NK-92 (cell line): ENCODE measurements around the gene SIGLEC9.
"Not testable (repeated sequence)": the region's sequence is repeated elsewhere in the genome, so short reads cannot be mapped to it uniquely, and the experiment has no call there.

Experiments used
- DNase-seq: peaks from one replicate; lab custom pipeline; 2025; ENCODE audit not compliant: unreplicated experiment; lab: John Stamatoyannopoulos, UW

The SIGLEC9 gene

GRCh38 chr19:51142809-51143475, 18.2 kb downstream of the SIGLEC9 start:
- not testable (repeated sequence) for DNase-seq

DNA sequence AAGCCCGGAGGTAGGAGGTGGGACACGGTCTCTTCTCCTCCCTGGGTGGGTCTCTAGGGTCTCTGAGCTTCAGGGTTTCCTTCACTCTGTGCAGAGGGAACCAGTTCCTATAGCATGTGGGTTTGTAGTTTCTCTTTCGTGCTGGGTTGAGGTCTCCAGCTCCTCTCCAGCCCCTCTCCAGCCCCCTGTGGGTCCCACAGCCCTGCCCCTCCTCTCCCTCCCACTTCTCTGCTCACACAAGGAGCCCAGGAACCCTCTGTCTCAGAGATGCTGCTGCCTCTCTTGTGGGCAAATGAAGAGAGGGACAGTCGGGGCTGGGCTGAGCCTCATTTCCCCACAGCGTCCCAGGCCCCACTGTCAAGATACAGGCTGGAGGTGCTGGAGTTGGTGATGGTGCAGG, 18.8 kb downstream of the SIGLEC9 start:
- DNase-seq: no peak

GRCh38 chr19:51144482-51145045, 19.9 kb downstream of the SIGLEC9 start:
- DNase-seq: no peak

- no peak for DNase-seq
Observed at GRCh38 chr19:51145916-51146493, 21.3 kb downstream of the SIGLEC9 start.

GRCh38 chr19:51146751-51147150, 22.0 kb downstream of the SIGLEC9 start:
- DNase-seq: no peak

DNA sequence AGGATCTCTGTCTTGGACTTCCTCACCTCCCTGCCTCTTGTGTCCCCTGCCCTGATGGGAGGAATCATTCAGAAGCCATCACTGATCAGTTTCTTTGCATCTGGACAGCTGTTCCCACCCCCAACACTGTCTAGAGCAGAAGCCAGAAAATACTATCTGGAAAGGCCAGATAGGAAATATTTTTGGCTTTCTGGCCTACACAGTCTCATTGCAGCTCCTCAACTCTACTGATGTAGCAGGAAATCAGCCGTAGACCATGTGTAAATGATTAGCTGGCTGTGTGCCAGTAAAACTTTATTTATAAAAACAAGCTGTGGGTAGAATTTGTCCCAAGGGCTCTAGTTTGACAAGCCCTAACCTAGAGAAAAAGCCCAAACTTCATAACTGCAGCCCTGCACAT, 23.0 kb downstream of the SIGLEC9 start:
- DNase-seq: no peak

DNA sequence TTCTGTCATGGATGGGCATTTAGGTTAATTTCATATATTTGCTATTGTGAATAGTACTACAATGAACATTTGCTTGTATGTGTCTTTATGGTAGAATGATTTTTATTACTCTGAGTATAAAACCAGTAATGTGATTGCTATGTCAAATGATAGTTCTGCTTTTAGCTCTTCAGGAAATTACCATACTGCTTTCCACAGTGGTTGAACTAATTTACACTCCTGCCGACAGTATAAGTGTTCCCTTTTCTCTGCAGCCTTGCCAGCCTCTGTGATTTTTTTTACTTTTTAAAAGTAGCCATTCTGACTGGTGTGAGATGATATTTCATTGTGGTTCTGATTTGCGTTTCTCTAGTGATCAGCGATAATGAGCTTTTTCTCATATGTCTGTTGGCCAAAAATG, 23.9 kb downstream of the SIGLEC9 start:
- DNase-seq: no peak

- DNase-seq: no peak
Observed at GRCh38 chr19:51150627-51151026, 25.9 kb downstream of the SIGLEC9 start.

DNA sequence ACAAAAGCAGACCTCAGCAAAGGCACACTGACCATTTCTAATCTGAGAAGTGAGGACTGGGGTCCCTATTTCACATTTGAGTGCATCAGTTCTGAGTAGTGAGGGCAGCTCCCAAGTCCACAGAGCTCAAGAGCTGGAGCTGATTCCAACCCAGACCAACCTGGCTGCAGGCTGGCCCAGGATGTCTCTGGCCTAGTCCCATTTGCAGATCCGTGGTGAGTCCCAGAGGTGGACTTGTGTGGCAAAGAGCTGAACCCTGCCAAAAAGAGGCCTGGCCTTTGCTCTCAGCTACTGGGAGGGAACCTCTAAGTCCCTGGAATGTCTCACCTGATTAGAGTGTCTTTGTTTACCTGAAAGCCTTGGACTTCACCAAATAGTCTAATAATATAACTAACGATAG, 32.0 kb downstream of the SIGLEC9 start:
- no peak for DNase-seq

DNA sequence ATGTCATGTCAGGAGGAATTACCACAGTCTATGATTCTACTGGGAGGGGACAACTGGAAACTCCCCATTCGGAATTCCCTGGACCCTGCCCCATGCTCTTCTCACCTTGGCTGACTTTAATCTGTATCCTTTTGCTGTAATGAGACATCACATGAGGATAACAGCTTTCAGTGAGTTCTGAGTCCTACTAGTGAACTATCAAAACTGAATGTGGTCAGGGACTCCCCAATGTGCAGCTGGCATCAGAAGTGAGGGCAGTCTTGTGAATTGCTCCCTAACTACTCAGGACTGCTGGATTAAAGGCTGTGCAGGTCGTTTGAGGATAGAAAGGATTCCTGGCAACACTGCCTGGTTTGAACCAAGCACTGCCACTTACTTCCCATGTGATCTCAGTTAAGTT, 32.6 kb downstream of the SIGLEC9 start:
- no peak for DNase-seq

GRCh38 chr19:51158474-51159129, 33.9 kb downstream of the SIGLEC9 start:
- no peak for DNase-seq

DNA sequence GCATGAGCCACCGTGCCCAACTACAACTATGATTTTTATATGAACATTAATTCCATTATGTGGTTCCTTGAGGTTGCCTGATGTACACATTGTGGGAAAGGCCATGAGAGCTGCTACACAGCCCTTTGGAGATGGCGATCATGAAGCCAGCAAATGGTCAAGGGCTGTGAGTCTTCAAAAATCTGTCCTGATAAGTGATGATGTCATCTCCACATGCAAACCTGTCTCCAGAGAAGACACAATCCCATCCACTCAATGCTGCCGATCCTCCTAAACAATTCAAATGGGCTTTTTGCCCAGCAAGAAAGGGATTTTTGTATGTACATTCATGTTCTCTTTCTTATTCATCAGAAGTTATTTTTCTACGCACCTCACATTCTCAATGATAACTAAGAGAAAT, 35.0 kb downstream of the SIGLEC9 start:
- DNase-seq: no peak

GRCh38 chr19:51161266-51161665, 36.6 kb downstream of the SIGLEC9 start:
- DNase-seq: no peak

GRCh38 chr19:51161867-51162496, 37.3 kb downstream of the SIGLEC9 start:
- no peak for DNase-seq

DNA sequence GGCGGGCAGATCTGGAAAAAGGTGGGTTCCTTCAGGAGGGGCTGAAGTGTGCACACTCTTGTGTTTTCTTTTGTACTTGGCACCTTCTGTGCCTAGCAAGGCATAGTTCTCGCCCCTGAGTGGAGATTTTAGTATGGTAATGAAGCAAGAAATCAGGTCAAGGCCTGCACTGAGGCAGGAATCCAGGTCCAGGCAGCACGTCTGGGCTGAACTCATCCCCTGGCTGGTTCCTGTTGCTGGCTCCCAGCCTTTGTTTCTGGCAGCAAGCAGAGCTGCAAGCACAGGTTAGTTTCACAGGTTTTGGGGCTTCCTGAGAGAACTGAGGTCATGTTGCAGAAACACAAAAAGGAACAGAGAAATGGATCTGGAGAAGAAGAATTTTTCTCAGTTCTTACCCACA, 38.6 kb downstream of the SIGLEC9 start:
- no peak for DNase-seq

DNA sequence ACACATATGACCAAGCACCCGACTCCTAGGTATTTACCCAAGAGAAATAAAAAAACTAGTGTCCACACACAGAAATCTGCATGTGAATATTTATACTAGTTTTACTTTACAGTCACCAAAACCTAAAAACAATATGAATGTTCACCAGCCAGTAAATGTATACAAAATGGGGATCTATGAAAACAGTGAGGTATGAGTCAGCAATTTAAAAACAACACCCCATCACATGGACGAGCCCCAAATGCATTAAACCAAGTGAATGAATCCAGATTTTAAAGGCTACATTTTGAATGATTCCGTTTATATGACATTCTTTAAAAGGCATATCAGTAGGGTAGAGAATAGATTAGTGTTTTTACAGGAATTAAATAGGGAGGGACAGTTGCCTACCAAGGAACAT, 39.5 kb downstream of the SIGLEC9 start:
- DNase-seq: no peak

DNA sequence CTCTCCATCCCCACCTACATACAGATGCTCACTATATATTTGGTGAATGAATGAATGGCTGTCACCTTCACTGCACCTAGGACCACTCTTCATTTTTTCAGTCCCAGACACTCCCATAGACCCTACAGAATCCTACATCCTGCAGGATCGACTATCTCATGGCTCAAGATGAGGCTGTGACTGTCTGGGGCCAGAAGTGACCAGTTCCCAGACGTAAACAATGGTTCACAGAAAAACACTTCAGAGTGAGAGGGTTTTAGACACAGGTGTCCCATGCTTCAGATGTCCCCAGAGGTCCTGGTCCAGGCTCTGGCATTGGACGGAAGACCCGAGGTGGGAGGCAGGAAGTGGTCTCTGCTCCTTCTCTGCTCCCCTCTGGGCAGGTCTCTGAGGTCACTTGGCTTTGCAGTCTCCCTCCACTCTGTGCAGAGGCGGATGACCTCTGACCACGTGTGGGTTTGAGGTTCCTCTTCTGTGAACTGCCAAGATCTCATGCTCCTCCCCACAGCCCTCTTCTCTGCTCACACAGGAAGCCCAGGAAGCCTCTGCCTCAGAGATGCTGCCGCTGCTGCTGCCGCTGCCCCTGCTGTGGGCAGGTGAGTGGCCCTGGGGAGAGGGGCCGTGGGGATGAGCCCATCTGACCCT, 42.3 kb downstream of the SIGLEC9 start:
- DNase-seq: no peak

GRCh38 chr19:51168564-51169282, 44.0 kb downstream of the SIGLEC9 start:
- DNase-seq: no peak

GRCh38 chr19:51169283-51169918, 44.7 kb downstream of the SIGLEC9 start:
- not testable (repeated sequence) for DNase-seq

DNA sequence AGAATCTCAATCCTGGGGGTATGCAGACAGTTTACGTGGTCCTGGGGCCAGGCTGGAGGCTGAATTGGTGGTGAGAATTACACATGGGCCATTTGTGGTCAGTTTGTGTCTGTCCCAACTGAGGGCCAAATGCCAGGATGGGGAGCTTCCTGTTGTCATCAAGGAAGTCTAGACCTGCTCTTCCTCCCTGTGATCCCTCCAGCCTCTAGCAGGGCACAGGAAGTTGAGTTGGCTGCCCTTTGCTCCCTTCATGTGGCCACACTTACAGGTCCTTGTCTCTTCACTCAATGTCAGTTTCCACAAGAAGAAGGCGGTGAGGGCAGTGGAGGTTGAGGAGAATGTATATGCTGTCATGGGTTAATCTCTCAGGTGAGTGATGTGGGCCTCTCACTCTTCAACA, 47.5 kb downstream of the SIGLEC9 start:
- DNase-seq: no peak
